ENCODE results near the gene SVEP1. TPM values are rescaled to one million over a fixed set of nuclear protein-coding genes. Genes with fewer than 3 reads are reported as not detected.

The SVEP1 gene
- total RNA-seq, 4 donors from 2014 or later, result 53.8 to 97.8 (median 78.8) TPM

- Histone ChIP-seq H3K36me3 (peaks cover 0 to 18% (median 0%) of the 10 kb centered on the region in 3 donors), H3K9me3 (no peaks in the 10 kb centered on the region), H3K4me1 (peaks cover 0 to 10% (median 4%) of the 10 kb centered on the region in 4 donors), H3K4me3 (no peak overlapping the region), H3K27ac (no peak overlapping the region), H3K27me3 (no peaks in the 10 kb centered on the region)
- DNase-seq (ENCODE audit: low spot score in 2 of 2), result no peak
- TF ChIP-seq CTCF (IDR thresholded peaks at IDR 0.05) (no peak), EP300 (IDR thresholded peaks at IDR 0.05) (no peak), POLR2A (IDR thresholded peaks at IDR 0.05) (no peak)
- WGBS, 2 donors, result 19 to 22% methylated on average over 1 of the region's 1 CpG
Observed at GRCh38 chr9:110514897-110515296, 64.6 kb downstream of the SVEP1 start.

- Histone ChIP-seq H3K4me3 (no peak overlapping the region), H3K9me3 (no peaks in the 10 kb centered on the region), H3K27ac (no peak overlapping the region), H3K36me3 (peaks cover 0 to 21% (median 0%) of the 10 kb centered on the region in 3 donors), H3K4me1 (no peaks in the 10 kb centered on the region), H3K27me3 (no peaks in the 10 kb centered on the region)
- TF ChIP-seq POLR2A (IDR thresholded peaks at IDR 0.05), result no peak
- no peak for TF ChIP-seq CTCF (IDR thresholded peaks at IDR 0.05)
- TF ChIP-seq EP300 (IDR thresholded peaks at IDR 0.05), result no peak
- 90 to 95% methylated on average over 3 of the region's 3 CpGs for WGBS, 2 donors
- no peak for DNase-seq (ENCODE audit: low spot score in 2 of 2)
Observed at GRCh38 chr9:110512817-110513216, 66.7 kb downstream of the SVEP1 start.

- Histone ChIP-seq H3K4me3 (no peak overlapping the region), H3K36me3 (peaks cover 0 to 21% (median 0%) of the 10 kb centered on the region in 3 donors), H3K27ac (no peak overlapping the region), H3K9me3 (no peaks in the 10 kb centered on the region), H3K27me3 (no peaks in the 10 kb centered on the region), H3K4me1 (no peaks in the 10 kb centered on the region)
- DNase-seq (ENCODE audit: low spot score in 2 of 2), result no peak
- 79 to 86% methylated on average over 1 of the region's 1 CpG for WGBS, 2 donors
- TF ChIP-seq CTCF (IDR thresholded peaks at IDR 0.05) (no peak), POLR2A (IDR thresholded peaks at IDR 0.05) (no peak), EP300 (IDR thresholded peaks at IDR 0.05) (no peak)
Observed at GRCh38 chr9:110509792-110510191, 69.7 kb downstream of the SVEP1 start.

GRCh38 chr9:110502842-110503241 lies 76.7 kb downstream of the SVEP1 start:
- WGBS, 2 donors, result 85 to 86% methylated on average over 3 of the region's 3 CpGs
- DNase-seq (ENCODE audit: low spot score in 2 of 2), result no peak

GRCh38 chr9:110499608-110500007 lies 79.9 kb downstream of the SVEP1 start:
- H3K4me3 ChIP-seq, result no peak overlapping the region
- no peak overlapping the region for H3K27ac ChIP-seq
- no peak for DNase-seq (ENCODE audit: low spot score in 2 of 2)
- H3K4me1 ChIP-seq, result no peaks in the 10 kb centered on the region
- 67 to 70% methylated on average over 1 of the region's 1 CpG for WGBS, 2 donors
- no peak for TF ChIP-seq CTCF (IDR thresholded peaks at IDR 0.05)
- TF ChIP-seq POLR2A (IDR thresholded peaks at IDR 0.05), result no peak
- no peak for TF ChIP-seq EP300 (IDR thresholded peaks at IDR 0.05)
- no peaks in the 10 kb centered on the region for H3K9me3 ChIP-seq
- H3K27me3 ChIP-seq, result no peaks in the 10 kb centered on the region
- peaks cover 0 to 33% (median 0%) of the 10 kb centered on the region in 3 donors for H3K36me3 ChIP-seq

More at GRCh38 chr9:110502842-110503241, 76.7 kb downstream of the SVEP1 start:
- TF ChIP-seq POLR2A (IDR thresholded peaks at IDR 0.05) (no peak), CTCF (IDR thresholded peaks at IDR 0.05) (no peak), EP300 (IDR thresholded peaks at IDR 0.05) (no peak)
- H3K9me3 ChIP-seq, result no peaks in the 10 kb centered on the region
- no peaks in the 10 kb centered on the region for H3K27me3 ChIP-seq
- no peak overlapping the region for H3K27ac ChIP-seq
- H3K36me3 ChIP-seq, result peaks cover 0 to 15% (median 0%) of the 10 kb centered on the region in 3 donors
- H3K4me1 ChIP-seq, result no peaks in the 10 kb centered on the region
- H3K4me3 ChIP-seq, result no peak overlapping the region
